ENCODE data around the gene HIVEP3. TPM values are rescaled to one million over a fixed set of nuclear protein-coding genes. Genes with fewer than 3 reads are reported as not detected.
A peak's percentile ranks its signal among the peaks of the same experiment; 100 is the strongest.

The HIVEP3 gene
- total and polyA plus RNA-seq, 4 experiments from 2014 or later = 8.2 to 12.8 (median 10.8) TPM

DNA sequence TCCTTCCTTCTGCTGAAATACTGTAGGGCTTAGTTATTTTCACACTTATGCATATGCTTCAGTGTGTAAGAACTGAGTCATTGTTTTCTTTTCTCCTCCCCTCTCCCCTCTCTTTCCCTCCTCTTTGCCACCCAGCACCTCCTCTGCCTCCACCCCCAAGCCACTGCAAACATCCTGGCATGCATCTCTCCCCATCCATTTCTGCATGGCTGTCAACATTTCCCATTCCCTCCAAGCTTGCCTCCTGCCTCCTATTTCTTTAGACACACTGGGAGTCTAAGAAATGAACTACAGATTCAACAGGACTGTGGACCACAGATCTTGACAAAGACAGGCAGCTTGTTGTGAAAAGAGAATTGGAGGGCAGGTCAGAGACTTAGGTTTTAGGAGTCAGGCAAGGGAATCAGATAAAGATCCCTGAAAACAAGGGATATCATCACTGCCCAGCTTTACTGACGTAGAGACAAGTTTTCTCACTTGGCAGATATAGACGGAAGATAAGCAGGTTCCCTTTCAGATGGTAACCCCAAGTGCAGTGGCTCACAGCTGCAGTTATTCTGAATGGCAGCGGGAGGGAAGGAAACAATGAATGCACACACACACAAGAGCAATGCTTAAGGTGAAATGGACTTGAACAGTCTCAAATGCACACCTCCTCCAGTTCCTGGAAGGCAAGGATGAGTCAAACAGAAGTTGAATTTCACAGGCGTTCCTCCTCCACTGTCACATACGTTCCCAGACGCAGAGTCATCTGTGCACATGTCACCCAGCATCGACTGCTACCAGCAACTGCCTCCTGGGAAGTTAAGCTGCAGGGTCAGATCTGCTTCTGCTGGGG is 56.1 kb downstream of the HIVEP3 start:
- DNase-seq = no peak
- ChIA-PET POLR2A (ENCODE audit: partially characterized antibody) (no interaction called here), CTCF (ENCODE audit: partially characterized antibody) (no interaction called here)
- H3K36me3 Mint-ChIP-seq = peaks cover 8 to 10% of the 10 kb centered on the region in 2 donors
- H3K4me3 Mint-ChIP-seq = no peak overlapping the region
- H3K4me1 Mint-ChIP-seq = peaks cover 11 to 23% (median 16%) of the 10 kb centered on the region in 4 donors
- peaks cover 9% of the 10 kb centered on the region for H3K4me1 ChIP-seq (ENCODE audit: insufficient read depth, low read length)
- H3K27ac ChIP-seq (ENCODE audit: low read depth, low read length) = no peak overlapping the region
- intact Hi-C loops (cut with micrococcal nuclease) = no loop called here
- H3K9me3 ChIP-seq (ENCODE audit: control insufficient read depth in 1 of 2, low read length in 2 of 2) = no peaks in the 10 kb centered on the region
- no peaks in the 10 kb centered on the region for H3K36me3 ChIP-seq (ENCODE audit: insufficient read depth, low read length)
- H3K27me3 Mint-ChIP-seq = no peaks in the 10 kb centered on the region
- no peak overlapping the region for H3K4me3 ChIP-seq (ENCODE audit: low read length in 2 of 2)
- H3K27ac Mint-ChIP-seq = peak overlapping the region in 2 of 7 donors; percentile 10 to 61
- no peaks in the 10 kb centered on the region for H3K9me3 Mint-ChIP-seq
- H3K27me3 ChIP-seq (ENCODE audit: insufficient read depth, low read length) = no peaks in the 10 kb centered on the region

DNA sequence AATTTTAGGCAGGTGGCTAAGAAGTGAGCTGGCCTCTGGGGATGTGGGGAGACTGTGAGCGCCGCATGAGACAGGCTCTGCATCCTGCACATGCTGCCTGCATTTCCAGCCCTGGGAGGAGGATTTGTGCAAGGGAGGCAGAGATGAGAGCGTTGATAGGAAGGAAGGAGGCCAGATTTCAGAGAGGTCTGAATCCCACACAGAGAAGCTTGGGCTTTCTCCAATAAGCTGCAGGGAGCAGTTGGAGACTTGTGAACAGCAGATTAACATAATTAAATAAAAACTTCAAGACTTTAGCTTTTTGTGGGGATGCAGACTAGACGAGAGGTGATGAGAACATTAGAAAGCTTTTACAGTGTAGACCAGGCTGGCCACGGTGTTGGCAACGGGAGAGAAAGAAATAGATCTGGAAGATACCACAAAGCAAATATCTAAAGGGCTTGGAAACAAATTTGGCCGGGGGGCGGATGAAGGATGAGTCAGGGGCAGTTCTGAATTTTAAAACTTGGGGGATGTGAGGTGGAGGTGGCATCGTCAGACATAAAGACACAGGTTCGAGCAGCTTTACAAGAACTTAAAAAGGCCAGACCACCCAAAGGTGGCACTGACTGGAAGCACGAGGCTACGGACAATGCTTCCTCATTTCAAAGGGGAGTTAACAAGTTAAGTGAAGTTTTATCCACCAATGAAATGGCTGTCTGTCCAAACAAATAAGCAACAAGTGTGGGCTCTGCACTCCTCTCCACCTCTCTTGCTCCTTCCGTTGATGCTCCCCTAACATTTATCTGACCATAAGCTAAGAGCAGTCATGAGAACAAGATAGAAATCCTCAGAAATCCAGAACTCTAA is 57.0 kb downstream of the HIVEP3 start:
- no peak overlapping the region for H3K27ac Mint-ChIP-seq
- intact Hi-C loops (cut with micrococcal nuclease) = no loop called here
- ChIA-PET POLR2A (ENCODE audit: partially characterized antibody) (no interaction called here), CTCF (ENCODE audit: partially characterized antibody) (no interaction called here)
- DNase-seq = no peak
- Histone ChIP-seq H3K27ac (ENCODE audit: low read depth, low read length) (no peak overlapping the region), H3K4me3 (ENCODE audit: low read length in 2 of 2) (no peak overlapping the region), H3K27me3 (ENCODE audit: insufficient read depth, low read length) (no peaks in the 10 kb centered on the region), H3K9me3 (ENCODE audit: control insufficient read depth in 1 of 2, low read length in 2 of 2) (no peaks in the 10 kb centered on the region), H3K36me3 (ENCODE audit: insufficient read depth, low read length) (no peaks in the 10 kb centered on the region), H3K4me1 (ENCODE audit: insufficient read depth, low read length) (peaks cover 9% of the 10 kb centered on the region)
- H3K27me3 Mint-ChIP-seq = no peaks in the 10 kb centered on the region
- no peak overlapping the region for H3K4me3 Mint-ChIP-seq
- H3K9me3 Mint-ChIP-seq = no peaks in the 10 kb centered on the region
- H3K36me3 Mint-ChIP-seq = peaks cover 8 to 10% of the 10 kb centered on the region in 2 donors
- H3K4me1 Mint-ChIP-seq = peaks cover 11 to 23% (median 17%) of the 10 kb centered on the region in 4 donors

DNA sequence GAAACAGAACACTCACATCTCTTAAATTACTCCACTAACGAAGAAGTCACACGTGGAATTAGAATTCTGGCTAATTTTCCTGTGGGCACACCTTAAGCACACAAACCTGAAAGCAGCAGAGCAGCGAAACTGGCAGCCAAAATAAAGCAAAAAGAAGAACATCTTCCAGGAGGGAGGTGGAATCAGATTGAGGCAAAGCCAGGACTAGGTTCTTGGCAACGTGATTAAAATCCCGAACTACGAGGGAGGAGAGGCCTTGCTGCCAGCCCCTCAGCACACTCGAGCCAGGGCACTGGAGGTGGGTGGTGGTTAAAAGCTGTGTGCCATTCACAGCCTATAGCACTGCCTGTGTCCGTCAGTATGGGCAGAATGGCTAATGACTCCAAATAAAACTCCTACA is 58.0 kb downstream of the HIVEP3 start:
- peaks cover 11 to 25% (median 17%) of the 10 kb centered on the region in 4 donors for H3K4me1 Mint-ChIP-seq
- ChIA-PET POLR2A (ENCODE audit: partially characterized antibody) (no interaction called here), CTCF (ENCODE audit: partially characterized antibody) (interaction anchor here (1.0 kb wide), 1 partner anchor 23 kb away, joined by 3 read pairs; no protein-coding TSS in a partner anchor)
- Histone ChIP-seq H3K4me3 (ENCODE audit: low read length in 2 of 2) (no peak overlapping the region), H3K27me3 (ENCODE audit: insufficient read depth, low read length) (no peaks in the 10 kb centered on the region), H3K36me3 (ENCODE audit: insufficient read depth, low read length) (no peaks in the 10 kb centered on the region), H3K9me3 (ENCODE audit: control insufficient read depth in 1 of 2, low read length in 2 of 2) (no peaks in the 10 kb centered on the region), H3K27ac (ENCODE audit: low read depth, low read length) (no peak overlapping the region), H3K4me1 (ENCODE audit: insufficient read depth, low read length) (peaks cover 9% of the 10 kb centered on the region)
- no peak overlapping the region for H3K4me3 Mint-ChIP-seq
- no peak overlapping the region for H3K27ac Mint-ChIP-seq
- DNase-seq = no peak
- H3K9me3 Mint-ChIP-seq = no peaks in the 10 kb centered on the region
- H3K27me3 Mint-ChIP-seq = no peaks in the 10 kb centered on the region
- intact Hi-C loops (cut with micrococcal nuclease) = no loop called here
- H3K36me3 Mint-ChIP-seq = peaks cover 10 to 13% of the 10 kb centered on the region in 2 donors

DNA sequence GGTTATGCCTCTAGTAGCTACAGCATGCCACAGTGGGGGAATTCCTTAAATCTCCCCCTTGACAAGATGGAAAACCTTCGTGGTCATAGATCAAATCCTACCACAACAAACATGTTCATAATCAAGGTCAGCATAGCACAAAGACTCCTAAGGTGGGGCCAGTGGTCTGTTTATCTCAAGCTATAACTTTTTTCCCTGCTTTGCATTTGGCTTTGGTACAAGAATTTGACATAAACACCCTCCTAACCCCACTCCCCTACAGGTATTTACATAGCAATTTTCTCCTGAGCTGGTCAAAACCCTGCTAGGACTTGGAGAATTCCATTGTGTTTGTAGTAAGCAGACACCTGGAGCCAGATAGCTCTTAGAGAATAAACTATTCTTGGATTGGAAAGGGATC is 58.5 kb downstream of the HIVEP3 start:
- Histone ChIP-seq H3K9me3 (ENCODE audit: control insufficient read depth in 1 of 2, low read length in 2 of 2) (no peaks in the 10 kb centered on the region), H3K27me3 (ENCODE audit: insufficient read depth, low read length) (no peaks in the 10 kb centered on the region), H3K4me1 (ENCODE audit: insufficient read depth, low read length) (peaks cover 9% of the 10 kb centered on the region), H3K4me3 (ENCODE audit: low read length in 2 of 2) (no peak overlapping the region), H3K27ac (ENCODE audit: low read depth, low read length) (no peak overlapping the region), H3K36me3 (ENCODE audit: insufficient read depth, low read length) (no peaks in the 10 kb centered on the region)
- peaks cover 11 to 28% (median 17%) of the 10 kb centered on the region in 4 donors for H3K4me1 Mint-ChIP-seq
- H3K36me3 Mint-ChIP-seq = peaks cover 11 to 17% of the 10 kb centered on the region in 2 donors
- ChIA-PET CTCF (ENCODE audit: partially characterized antibody) (interaction anchor here (0.5 to 1.0 kb wide), 2 partner anchors 23 to 904 kb away, joined by 3 read pairs; no protein-coding TSS in a partner anchor), POLR2A (ENCODE audit: partially characterized antibody) (no interaction called here)
- intact Hi-C loops (cut with micrococcal nuclease) = no loop called here
- H3K27me3 Mint-ChIP-seq = no peaks in the 10 kb centered on the region
- H3K4me3 Mint-ChIP-seq = no peak overlapping the region
- no peak for DNase-seq
- peaks cover 0 to 3% (median 0%) of the 10 kb centered on the region in 8 donors for H3K9me3 Mint-ChIP-seq
- no peak overlapping the region for H3K27ac Mint-ChIP-seq

DNA sequence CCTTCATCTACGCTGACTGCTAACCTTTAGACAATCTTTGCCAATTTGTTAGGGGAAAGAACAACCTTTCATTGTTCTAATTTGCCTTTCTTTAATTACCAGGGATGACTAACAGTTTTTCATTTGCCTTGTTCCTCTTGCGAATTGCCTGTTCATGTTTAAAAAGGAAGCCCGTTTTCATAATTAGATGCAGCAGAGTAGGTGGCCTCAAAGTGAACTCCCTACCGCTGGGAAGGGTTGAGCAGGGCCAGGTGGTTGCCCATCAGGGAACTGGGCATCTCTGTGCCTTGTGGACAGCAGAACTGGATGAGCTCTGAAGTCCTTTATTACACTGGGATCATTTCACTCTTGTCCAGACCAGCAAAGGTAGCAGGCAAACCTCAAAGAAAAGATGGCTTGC is 59.0 kb downstream of the HIVEP3 start:
- Mint-ChIP-seq H3K4me1 (peaks cover 11 to 27% (median 17%) of the 10 kb centered on the region in 4 donors), H3K9me3 (peaks cover 0 to 3% (median 0%) of the 10 kb centered on the region in 8 donors), H3K36me3 (peaks cover 11 to 13% of the 10 kb centered on the region in 2 donors), H3K27ac (no peak overlapping the region), H3K4me3 (no peak overlapping the region), H3K27me3 (no peaks in the 10 kb centered on the region)
- intact Hi-C loops (cut with micrococcal nuclease) = no loop called here
- H3K36me3 ChIP-seq (ENCODE audit: insufficient read depth, low read length) = no peaks in the 10 kb centered on the region
- no peak overlapping the region for H3K4me3 ChIP-seq (ENCODE audit: low read length in 2 of 2)
- no peak for DNase-seq
- H3K4me1 ChIP-seq (ENCODE audit: insufficient read depth, low read length) = peaks cover 9% of the 10 kb centered on the region
- no peaks in the 10 kb centered on the region for H3K9me3 ChIP-seq (ENCODE audit: control insufficient read depth in 1 of 2, low read length in 2 of 2)
- no peak overlapping the region for H3K27ac ChIP-seq (ENCODE audit: low read depth, low read length)
- POLR2A ChIA-PET (ENCODE audit: partially characterized antibody) = no interaction called here
- CTCF ChIA-PET (ENCODE audit: partially characterized antibody) = interaction anchor here (0.5 kb wide), 1 partner anchor 905 kb away, joined by 3 read pairs; no protein-coding TSS in a partner anchor
- no peaks in the 10 kb centered on the region for H3K27me3 ChIP-seq (ENCODE audit: insufficient read depth, low read length)

DNA sequence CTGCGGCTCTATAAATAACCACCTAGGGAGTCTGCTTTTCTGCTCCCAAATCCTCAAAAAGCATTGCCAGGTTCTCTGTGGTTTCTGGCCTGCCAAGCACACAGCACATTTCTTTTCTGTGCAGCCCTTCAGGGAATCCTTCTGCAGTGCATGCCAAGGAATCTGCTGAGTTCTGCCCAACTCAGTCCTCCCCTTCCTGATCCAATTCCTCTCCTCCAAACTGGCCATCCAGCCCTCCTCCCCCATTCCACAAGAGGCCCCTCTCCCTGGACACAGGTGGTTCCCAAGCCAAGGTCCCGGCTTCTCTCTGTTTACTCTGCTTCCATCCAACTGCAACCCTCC is 61.8 kb downstream of the HIVEP3 start:
- no peak for DNase-seq
- H3K4me1 Mint-ChIP-seq = peaks cover 0 to 14% (median 2%) of the 10 kb centered on the region in 4 donors
- Histone ChIP-seq H3K4me1 (ENCODE audit: insufficient read depth, low read length) (no peaks in the 10 kb centered on the region), H3K27ac (ENCODE audit: low read depth, low read length) (no peak overlapping the region), H3K27me3 (ENCODE audit: insufficient read depth, low read length) (no peaks in the 10 kb centered on the region), H3K9me3 (ENCODE audit: control insufficient read depth in 1 of 2, low read length in 2 of 2) (no peaks in the 10 kb centered on the region), H3K4me3 (ENCODE audit: low read length in 2 of 2) (no peak overlapping the region), H3K36me3 (ENCODE audit: insufficient read depth, low read length) (no peaks in the 10 kb centered on the region)
- H3K36me3 Mint-ChIP-seq = peaks cover 10 to 19% of the 10 kb centered on the region in 2 donors
- H3K9me3 Mint-ChIP-seq = peaks cover 0 to 3% (median 0%) of the 10 kb centered on the region in 8 donors
- peak overlapping the region in 1 of 7 donors; percentile 40 for H3K27ac Mint-ChIP-seq
- no peaks in the 10 kb centered on the region for H3K27me3 Mint-ChIP-seq
- POLR2A ChIA-PET (ENCODE audit: partially characterized antibody) = no interaction called here
- CTCF ChIA-PET (ENCODE audit: partially characterized antibody) = interaction anchor here (1.3 kb wide), 1 partner anchor 317 kb away, joined by 4 read pairs; no protein-coding TSS in a partner anchor
- intact Hi-C loops (cut with micrococcal nuclease) = no loop called here
- H3K4me3 Mint-ChIP-seq = no peak overlapping the region
